GM19193 (cell line): ENCODE measurements around the gene DCTN2.

ENCODE experiments used
- POLR2A ChIP-seq: IDR thresholded peaks from 4 replicates; pipeline ENCODE4 v1.6.1; 2011; ENCODE audit not compliant: insufficient read depth, insufficient read length; ENCODE audit errors: extremely low read depth

DCTN2 gene

GRCh38 chr12:57518176-57518919, 28.6 kb downstream of the DCTN2 start:
- no peak for TF ChIP-seq POLR2A

GRCh38 chr12:57517187-57517586, 29.8 kb downstream of the DCTN2 start:
- TF ChIP-seq POLR2A = no peak

- peak; percentile 38 for TF ChIP-seq POLR2A
Measured at GRCh38 chr12:57516617-57517153, 30.3 kb downstream of the DCTN2 start.

- TF ChIP-seq POLR2A = no peak
Measured at GRCh38 chr12:57515934-57516541, 31.0 kb downstream of the DCTN2 start.

- TF ChIP-seq POLR2A = no peak
Measured at GRCh38 chr12:57515408-57515933, 31.5 kb downstream of the DCTN2 start.

GRCh38 chr12:57514720-57515407, 32.1 kb downstream of the DCTN2 start:
- TF ChIP-seq POLR2A = no peak

- TF ChIP-seq POLR2A = no peak
Measured at GRCh38 chr12:57513266-57513665, 33.7 kb downstream of the DCTN2 start.

GRCh38 chr12:57512665-57513064, 34.3 kb downstream of the DCTN2 start:
- no peak for TF ChIP-seq POLR2A

GRCh38 chr12:57511588-57512325, 35.2 kb downstream of the DCTN2 start:
- TF ChIP-seq POLR2A = no peak

- no peak for TF ChIP-seq POLR2A
Measured at GRCh38 chr12:57511161-57511560, 35.8 kb downstream of the DCTN2 start.

- TF ChIP-seq POLR2A = no peak
Measured at GRCh38 chr12:57500213-57500612, 46.8 kb downstream of the DCTN2 start.

- no peak for TF ChIP-seq POLR2A
Measured at GRCh38 chr12:57498571-57498970, 48.4 kb downstream of the DCTN2 start.

GRCh38 chr12:57498132-57498502, 48.9 kb downstream of the DCTN2 start:
- TF ChIP-seq POLR2A = no peak

GRCh38 chr12:57497223-57498131, 49.5 kb downstream of the DCTN2 start:
- TF ChIP-seq POLR2A = peak; percentile 25
